Activated CD8-positive, alpha-beta T cell treated with anti-CD3 and anti-CD28 coated beads, Interleukin-2, amount 10 ng/mL, durations not matched to agents 7 days and 5 days (primary cell): ENCODE results near the gene CLEC18B. TPM values are rescaled to one million over a fixed set of nuclear protein-coding genes. Genes with fewer than 3 reads are reported as not detected.
"Not testable (repeated sequence)": the region's sequence is repeated elsewhere in the genome, so short reads cannot be mapped to it uniquely, and the experiment has no call there.

ENCODE experiments used
- ATAC-seq: fragments of 150-1000 bp; cut with Tn5 transposase; one replicate; pipeline ENCODE4 v1.10.0; 2021; ENCODE audit warnings: moderate library complexity
- CTCF ChIA-PET: fragments of 350-600 bp; sonication (Branson Sonifier 250); formaldehyde crosslinking; loops from one replicate; lab custom pipeline; 2021; ENCODE audit warnings: antibody characterized with exemption; lab: Charles Lee
- POLR2A ChIA-PET: fragments of 350-600 bp; sonication (Branson Sonifier 250); formaldehyde crosslinking; loops from one replicate; lab custom pipeline; 2021; ENCODE audit warnings: antibody characterized with exemption; lab: Charles Lee
- DNase-seq: peaks from one replicate; pipeline ENCODE4 v3.0.0-alpha.2; 2020
- H3K27ac Mint-ChIP-seq: one replicate; pipeline ENCODE4 v1.8.0; 2021; ENCODE audit warnings: mild to moderate bottlenecking, mixed read lengths
- H3K27me3 Mint-ChIP-seq: one replicate; pipeline ENCODE4 v1.8.0; 2021; ENCODE audit warnings: low read depth, mixed read lengths
- H3K36me3 Mint-ChIP-seq: one replicate; pipeline ENCODE4 v1.8.0; 2021; ENCODE audit warnings: low read depth, mixed read lengths
- H3K4me1 Mint-ChIP-seq: one replicate; pipeline ENCODE4 v1.8.0; 2021; ENCODE audit warnings: low read depth, mixed read lengths
- H3K4me3 Mint-ChIP-seq: one replicate; pipeline ENCODE4 v1.8.0; 2021; ENCODE audit warnings: mild to moderate bottlenecking, mixed read lengths
- H3K9me3 Mint-ChIP-seq: one replicate; pipeline ENCODE4 v1.8.0; 2022; ENCODE audit warnings: mixed read lengths; ENCODE audit not compliant: insufficient read depth
- total RNA-seq, 2 experiments: library from RNA; stranded (reverse); gene quantifications; one replicate each; pipeline ENCODE4 v1.2.3, GENCODE V29; 2021

The CLEC18B gene
- total RNA-seq, 2 experiments from 2014 or later = 0.76 to 1.1 TPM

DNA sequence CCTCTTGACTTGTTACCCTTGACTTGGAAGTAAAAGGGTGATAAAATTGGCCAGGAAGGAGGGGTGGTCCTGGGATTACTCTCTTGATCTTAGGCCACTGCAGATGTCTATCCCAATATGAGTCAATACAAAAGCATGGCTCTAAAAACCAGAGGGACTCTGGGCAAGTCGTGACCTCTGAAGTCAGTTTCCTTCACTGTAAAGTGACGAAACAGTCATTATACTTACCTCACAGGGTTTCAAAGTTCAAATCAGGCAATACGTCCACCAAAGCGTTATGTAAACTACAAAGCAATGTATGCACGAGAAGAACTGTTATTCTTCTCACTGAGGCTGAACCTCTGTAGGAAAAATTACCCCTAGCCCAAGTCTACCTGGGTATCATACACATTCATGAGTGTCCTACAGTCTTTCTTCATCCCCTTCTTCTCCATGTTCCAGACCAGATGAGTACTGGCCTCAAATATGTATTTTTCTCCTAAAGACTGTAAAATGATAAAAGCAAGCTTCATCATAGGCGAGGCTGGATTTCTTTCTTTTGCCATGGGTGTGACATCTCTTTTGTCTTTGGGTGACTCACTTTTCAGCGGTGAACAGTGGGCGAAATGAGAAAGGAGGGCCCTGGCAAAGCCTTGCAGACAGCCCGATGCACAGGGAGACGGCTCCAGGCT, 34.5 kb upstream of the CLEC18B start:
- ChIA-PET CTCF (no interaction called here), POLR2A (no interaction called here)
- no peak overlapping the region for H3K4me3 Mint-ChIP-seq
- no peak for DNase-seq
- no peak for ATAC-seq
- H3K9me3 Mint-ChIP-seq = no peaks in the 10 kb centered on the region
- peaks cover 69% of the 10 kb centered on the region for H3K36me3 Mint-ChIP-seq
- H3K27me3 Mint-ChIP-seq = no peaks in the 10 kb centered on the region
- peak overlapping the region; percentile 28 for H3K27ac Mint-ChIP-seq
- peaks cover 4% of the 10 kb centered on the region for H3K4me1 Mint-ChIP-seq

- no peak overlapping the region for H3K4me3 Mint-ChIP-seq
- no peak overlapping the region for H3K27ac Mint-ChIP-seq
- DNase-seq = no peak
Measured at GRCh38 chr16:74455213-74455612, 33.9 kb upstream of the CLEC18B start.

GRCh38 chr16:74451951-74452758, 30.9 kb upstream of the CLEC18B start:
- DNase-seq (no peak), ATAC-seq (no peak)
- no peaks in the 10 kb centered on the region for H3K9me3 Mint-ChIP-seq
- peaks cover 21% of the 10 kb centered on the region for H3K4me1 Mint-ChIP-seq
- ChIA-PET CTCF (no interaction called here), POLR2A (no interaction called here)
- peaks cover 63% of the 10 kb centered on the region for H3K36me3 Mint-ChIP-seq
- peak overlapping the region; percentile 33 for H3K27ac Mint-ChIP-seq
- no peak overlapping the region for H3K4me3 Mint-ChIP-seq
- no peaks in the 10 kb centered on the region for H3K27me3 Mint-ChIP-seq

More at GRCh38 chr16:74455213-74455612, 33.9 kb upstream of the CLEC18B start:
- ATAC-seq = no peak
- Mint-ChIP-seq H3K36me3 (peaks cover 64% of the 10 kb centered on the region), H3K27me3 (no peaks in the 10 kb centered on the region), H3K4me1 (peaks cover 4% of the 10 kb centered on the region), H3K9me3 (no peaks in the 10 kb centered on the region)
- POLR2A ChIA-PET = no interaction called here
- CTCF ChIA-PET = no interaction called here

- Mint-ChIP-seq H3K27ac (no peak overlapping the region), H3K4me1 (peaks cover 28% of the 10 kb centered on the region), H3K36me3 (peaks cover 60% of the 10 kb centered on the region)
Measured at GRCh38 chr16:74450967-74451760, 29.9 kb upstream of the CLEC18B start.

DNA sequence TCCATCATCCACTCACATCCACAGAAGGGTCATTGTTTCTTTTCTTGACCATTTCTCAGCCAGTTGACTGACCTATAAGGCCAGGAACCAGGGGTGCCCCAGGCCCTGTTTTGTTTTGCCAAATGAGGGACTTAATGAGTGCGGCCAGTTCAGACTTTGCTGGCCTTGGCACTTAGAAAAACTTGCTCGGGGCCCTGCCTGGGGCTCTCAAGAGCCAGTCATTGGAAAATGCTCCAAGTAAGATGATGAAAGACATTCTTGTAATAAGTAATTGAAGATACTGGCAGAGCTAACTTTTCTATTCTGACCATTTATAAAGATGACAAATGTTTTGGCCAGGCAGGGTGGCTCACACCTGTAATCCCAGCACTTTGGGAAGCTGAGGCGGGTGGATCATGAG, 29.0 kb upstream of the CLEC18B start:
- no peak overlapping the region for H3K27ac Mint-ChIP-seq

More at GRCh38 chr16:74450967-74451760, 29.9 kb upstream of the CLEC18B start:
- DNase-seq = no peak
- H3K9me3 Mint-ChIP-seq = no peaks in the 10 kb centered on the region
- no peak overlapping the region for H3K4me3 Mint-ChIP-seq
- POLR2A ChIA-PET = no interaction called here
- H3K27me3 Mint-ChIP-seq = no peaks in the 10 kb centered on the region
- CTCF ChIA-PET = no interaction called here
- ATAC-seq = no peak

DNA sequence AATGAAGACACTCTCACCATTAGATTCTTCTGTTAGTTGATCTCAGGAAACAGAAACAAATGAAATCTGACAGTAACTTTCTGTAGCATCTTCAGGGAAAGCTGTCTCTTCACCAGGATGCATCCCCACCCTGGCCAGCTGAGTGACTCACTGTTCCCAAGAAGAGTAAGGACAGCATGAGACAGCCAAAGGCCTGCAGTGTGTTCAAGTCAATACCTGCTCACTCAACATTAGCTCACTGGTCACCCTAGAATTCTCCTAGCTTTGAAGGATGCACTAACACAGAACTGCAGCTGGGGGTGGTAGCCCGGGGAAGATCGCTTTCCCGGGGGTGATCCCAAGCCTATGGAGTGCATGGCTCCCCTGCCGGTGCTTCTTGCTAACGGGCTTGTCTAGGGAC, 28.2 kb upstream of the CLEC18B start:
- Mint-ChIP-seq H3K4me3 (no peak overlapping the region), H3K4me1 (peaks cover 28% of the 10 kb centered on the region), H3K27me3 (no peaks in the 10 kb centered on the region), H3K9me3 (no peaks in the 10 kb centered on the region), H3K36me3 (peaks cover 47% of the 10 kb centered on the region), H3K27ac (no peak overlapping the region)
- ChIA-PET POLR2A (no interaction called here), CTCF (interaction anchor here (0.9 kb wide), 1 partner anchor 147 kb away, joined by 3 read pairs; no protein-coding TSS in a partner anchor)
- ATAC-seq = no peak
- no peak for DNase-seq

More for the DNA sequence above, 29.0 kb upstream of the CLEC18B start:
- ChIA-PET POLR2A (no interaction called here), CTCF (no interaction called here)
- Mint-ChIP-seq H3K4me1 (peaks cover 28% of the 10 kb centered on the region), H3K27me3 (no peaks in the 10 kb centered on the region), H3K36me3 (peaks cover 51% of the 10 kb centered on the region), H3K4me3 (no peak overlapping the region), H3K9me3 (no peaks in the 10 kb centered on the region)
- no peak for DNase-seq
- no peak for ATAC-seq

- no peak overlapping the region for H3K27ac Mint-ChIP-seq
- ChIA-PET POLR2A (no interaction called here), CTCF (interaction anchor here (0.9 kb wide), 1 partner anchor 146 kb away, joined by 3 read pairs; no protein-coding TSS in a partner anchor)
- DNase-seq (no peak), ATAC-seq (no peak)
- no peak overlapping the region for H3K4me3 Mint-ChIP-seq
- peaks cover 28% of the 10 kb centered on the region for H3K4me1 Mint-ChIP-seq
- H3K36me3 Mint-ChIP-seq = peaks cover 47% of the 10 kb centered on the region
- H3K27me3 Mint-ChIP-seq = no peaks in the 10 kb centered on the region
- H3K9me3 Mint-ChIP-seq = no peaks in the 10 kb centered on the region
Measured at GRCh38 chr16:74448990-74449389, 27.7 kb upstream of the CLEC18B start.

- H3K27ac Mint-ChIP-seq = peak overlapping the region; percentile 76
- peaks cover 31% of the 10 kb centered on the region for H3K4me1 Mint-ChIP-seq
- ATAC-seq (no peak), DNase-seq (no peak)
- peaks cover 44% of the 10 kb centered on the region for H3K36me3 Mint-ChIP-seq
- CTCF ChIA-PET = no interaction called here
- POLR2A ChIA-PET = no interaction called here
- no peaks in the 10 kb centered on the region for H3K27me3 Mint-ChIP-seq
- no peaks in the 10 kb centered on the region for H3K9me3 Mint-ChIP-seq
- no peak overlapping the region for H3K4me3 Mint-ChIP-seq
Measured at GRCh38 chr16:74447578-74447977, 26.3 kb upstream of the CLEC18B start.

- DNase-seq (no peak), ATAC-seq (no peak)
- no peak overlapping the region for H3K4me3 Mint-ChIP-seq
- H3K36me3 Mint-ChIP-seq = peaks cover 39% of the 10 kb centered on the region
- ChIA-PET CTCF (no interaction called here), POLR2A (no interaction called here)
- no peaks in the 10 kb centered on the region for H3K9me3 Mint-ChIP-seq
- H3K27me3 Mint-ChIP-seq = no peaks in the 10 kb centered on the region
- peaks cover 34% of the 10 kb centered on the region for H3K4me1 Mint-ChIP-seq
- peak overlapping the region; percentile 4 for H3K27ac Mint-ChIP-seq
Measured at GRCh38 chr16:74446866-74447265, 25.6 kb upstream of the CLEC18B start.

GRCh38 chr16:74443624-74444346, 22.5 kb upstream of the CLEC18B start:
- CTCF ChIA-PET, POLR2A ChIA-PET: not testable (repeated sequence)

GRCh38 chr16:74439685-74440084, 18.4 kb upstream of the CLEC18B start:
- Mint-ChIP-seq H3K4me3 (no peak overlapping the region), H3K27ac (peak overlapping the region; percentile 89), H3K36me3 (peaks cover 37% of the 10 kb centered on the region), H3K27me3 (no peaks in the 10 kb centered on the region), H3K4me1 (peaks cover 44% of the 10 kb centered on the region), H3K9me3 (no peaks in the 10 kb centered on the region)
- CTCF ChIA-PET = interaction anchor here (1.5 kb wide), 1 partner anchor 54 kb away, joined by 3 read pairs; no protein-coding TSS in a partner anchor
- DNase-seq (no peak), ATAC-seq (no peak)
- POLR2A ChIA-PET = no interaction called here

More at GRCh38 chr16:74443624-74444346, 22.5 kb upstream of the CLEC18B start:
- peaks cover 47% of the 10 kb centered on the region for H3K4me1 Mint-ChIP-seq
- H3K36me3 Mint-ChIP-seq = peaks cover 42% of the 10 kb centered on the region
- DNase-seq, ATAC-seq, H3K27ac Mint-ChIP-seq, H3K9me3 Mint-ChIP-seq, H3K4me3 Mint-ChIP-seq, H3K27me3 Mint-ChIP-seq: not testable (repeated sequence)
